Sigmoid colon (tissue), 4 donors: Measurements from ENCODE around the gene TMEM204.

Source experiments
- CTCF ChIP-seq, 4 experiments: fragments of 450-650 bp in 3 of 4; fragments of 200-600 bp in 1 of 4; IDR thresholded peaks; one replicate each; pipeline ENCODE4 v1.5.1; 2016 to 2019; ENCODE audit warnings: antibody characterized with exemption in 4 of 4, mild to moderate bottlenecking in 3 of 4, moderate library complexity in 2 of 4
- EP300 ChIP-seq, 4 donors: sonication (generic); formaldehyde crosslinking; IDR thresholded peaks; one replicate each; pipeline ENCODE4 v1.6.1; 2017; ENCODE audit warnings: antibody characterized with exemption in 4 of 4
- POLR2A ChIP-seq, 2 donors: fragments of 450-650 bp; IDR thresholded peaks; one replicate each; pipeline ENCODE4 v1.6.1; 2016; ENCODE audit warnings: antibody characterized with exemption in 2 of 2, mild to moderate bottlenecking in 2 of 2, moderate library complexity in 2 of 2

- TF ChIP-seq EP300 (IDR thresholded peaks at IDR 0.05) (no peak), CTCF (IDR thresholded peaks at IDR 0.05) (no peak), POLR2A (IDR thresholded peaks at IDR 0.05) (no peak)
Observed at GRCh38 chr16:1583180-1583579, 49.7 kb downstream of the TMEM204 start.
